Smooth muscle cell (in vitro differentiated cells): ENCODE measurements around the gene VAV1. TPM values are rescaled to one million over a fixed set of nuclear protein-coding genes. Genes with fewer than 3 reads are reported as not detected.
A peak's percentile ranks its signal among the peaks of the same experiment; 100 is the strongest.

ENCODE experiments used
- DNase-seq: peaks from one replicate; lab custom pipeline; 2025; ENCODE audit not compliant: unreplicated experiment; lab: John Stamatoyannopoulos, UW
- H2AFZ ChIP-seq: fragments of 200-600 bp; sonication (generic); 2 replicates; pipeline ENCODE4 v1.6.0; 2016; ENCODE audit warnings: antibody characterized with exemption, low read depth, mild to moderate bottlenecking
- H3F3A ChIP-seq: fragments of 200-600 bp; sonication (generic); 2 replicates; pipeline ENCODE4 v1.6.0; 2017; ENCODE audit warnings: antibody characterized with exemption, low read depth
- H3K27ac ChIP-seq: fragments of 200-600 bp; sonication (generic); 2 replicates; pipeline ENCODE4 v1.5.1; 2016; ENCODE audit warnings: low read depth, mild to moderate bottlenecking
- H3K27me3 ChIP-seq: fragments of 200-600 bp; sonication (generic); 2 replicates; pipeline ENCODE4 v1.6.1; 2016; ENCODE audit warnings: low read depth, mild to moderate bottlenecking
- H3K36me3 ChIP-seq: fragments of 200-600 bp; sonication (generic); 2 replicates; pipeline ENCODE4 v1.5.1; 2016; ENCODE audit warnings: low read depth
- H3K4me1 ChIP-seq: fragments of 200-600 bp; sonication (generic); 2 replicates; pipeline ENCODE4 v1.5.1; 2016; ENCODE audit warnings: low read depth
- H3K4me2 ChIP-seq: fragments of 200-600 bp; sonication (generic); 2 replicates; pipeline ENCODE4 v1.6.0; 2016; ENCODE audit warnings: mild to moderate bottlenecking
- H3K4me3 ChIP-seq: fragments of 200-600 bp; sonication (generic); 2 replicates; pipeline ENCODE4 v1.5.1; 2016; ENCODE audit warnings: mild to moderate bottlenecking
- H3K79me2 ChIP-seq: fragments of 200-600 bp; sonication (generic); 2 replicates; pipeline ENCODE4 v1.6.0; 2016; ENCODE audit warnings: low read depth, mild to moderate bottlenecking
- H3K9ac ChIP-seq: fragments of 200-600 bp; sonication (generic); 2 replicates; pipeline ENCODE4 v1.6.0; 2016; ENCODE audit warnings: low read depth
- H3K9me3 ChIP-seq: fragments of 200-600 bp; sonication (generic); replicated peaks from 2 replicates; pipeline ENCODE4 v1.5.1; 2016; ENCODE audit warnings: low read depth
- H4K20me1 ChIP-seq: fragments of 200-600 bp; sonication (generic); 2 replicates; pipeline ENCODE4 v1.6.0; 2016; ENCODE audit warnings: low read depth
- CTCF ChIP-seq: fragments of 200-600 bp; sonication (generic); IDR thresholded peaks from 2 replicates; pipeline ENCODE4 v1.5.1; 2017; ENCODE audit warnings: borderline replicate concordance, mild to moderate bottlenecking, antibody characterized with exemption; ENCODE audit not compliant: insufficient read depth, poor library complexity, severe bottlenecking
- WGBS: methylation state at CpG from one replicate; pipeline ENCODE4 v1.1.7; 2016; ENCODE audit warnings: low lambda C conversion rate; 5-methylcytosine and 5-hydroxymethylcytosine counted together
- polyA plus RNA-seq: library from polyadenylated mRNA; unstranded; fragments of >200 nt; fragmentation: Nextera tagmentation; extraction: Ambion mirVana; gene quantifications from 2 replicates; pipeline ENCODE4 v1.2.1, GENCODE V29; 2016
- total RNA-seq: library from RNA; depleted of rRNA; stranded (reverse); fragments of >200 nt; gene quantifications from 2 replicates; pipeline ENCODE4 v1.2.3, GENCODE V29; 2014

The VAV1 gene
- total and polyA plus RNA-seq, 2 experiments from 2014 or later, result not detected

GRCh38 chr19:6765738-6766356 is 6.7 kb upstream of the VAV1 start:
- Histone ChIP-seq H3K27me3 (no peaks in the 10 kb centered on the region), H3K36me3 (no peaks in the 10 kb centered on the region), H3K9me3 (no peaks in the 10 kb centered on the region), H4K20me1 (no peaks in the 10 kb centered on the region), H3K79me2 (no peaks in the 10 kb centered on the region), H3F3A (no peaks in the 10 kb centered on the region), H3K9ac (no peak overlapping the region), H2AFZ (no peak overlapping the region), H3K4me3 (peak overlapping the region; percentile 53), H3K27ac (peak overlapping the region; percentile 77), H3K4me2 (peak overlapping the region; percentile 87), H3K4me1 (peaks cover 2% of the 10 kb centered on the region)
- TF ChIP-seq CTCF, result no peak
- DNase-seq, result no peak
- WGBS, result 12% methylated on average over 8 of the region's 8 CpGs

- no peak for DNase-seq
- Histone ChIP-seq H3K4me1 (peaks cover 2% of the 10 kb centered on the region), H2AFZ (peak overlapping the region; percentile 70), H3K27me3 (no peaks in the 10 kb centered on the region), H3F3A (no peaks in the 10 kb centered on the region), H3K9me3 (no peaks in the 10 kb centered on the region), H3K4me3 (peak overlapping the region; percentile 53), H3K36me3 (no peaks in the 10 kb centered on the region), H3K9ac (no peak overlapping the region), H3K27ac (peak overlapping the region; percentile 77), H3K4me2 (peak overlapping the region; percentile 87), H4K20me1 (no peaks in the 10 kb centered on the region), H3K79me2 (no peaks in the 10 kb centered on the region)
- TF ChIP-seq CTCF, result no peak
- WGBS, result 9% methylated on average over 16 of the region's 16 CpGs
These were observed 6.0 kb upstream of the VAV1 start for GRCh38 chr19:6766357-6767080.

- Histone ChIP-seq H3K4me3 (peak overlapping the region; percentile 53), H3F3A (no peaks in the 10 kb centered on the region), H2AFZ (peak overlapping the region; percentile 70), H3K36me3 (no peaks in the 10 kb centered on the region), H3K4me2 (peak overlapping the region; percentile 87), H3K9ac (no peak overlapping the region), H4K20me1 (no peaks in the 10 kb centered on the region), H3K9me3 (no peaks in the 10 kb centered on the region), H3K4me1 (peaks cover 2% of the 10 kb centered on the region), H3K27me3 (no peaks in the 10 kb centered on the region), H3K27ac (no peak overlapping the region), H3K79me2 (no peaks in the 10 kb centered on the region)
- TF ChIP-seq CTCF, result no peak
- DNase-seq, result no peak
- WGBS, result 4% methylated on average over 15 of the region's 15 CpGs
These were observed 5.5 kb upstream of the VAV1 start for GRCh38 chr19:6767081-6767356.
